ENCODE data around the gene ELF5.

GRCh38 chr11:34549271-34549670 lies 35.7 kb upstream of the ELF5 start:
- TF ChIP-seq CTCF (conservative IDR thresholded peaks at IDR 0.05) = no peak
- no peak for TF ChIP-seq ZFX (IDR thresholded peaks at IDR 0.05)

All from C4-2B (cell line).